Muscle layer of colon (tissue), 2 donors: Measurements from ENCODE around the gene DOCK4.

Experiments
- H3K27ac ChIP-seq: one replicate; pipeline ENCODE4 v1.7.0; 2013; ENCODE audit warnings: low read depth, mild to moderate bottlenecking, low read length, moderate library complexity
- H3K27me3 ChIP-seq, 2 donors: one replicate each; pipeline ENCODE4 v1.7.0; 2013; ENCODE audit warnings: low read length in 2 of 2, mild to moderate bottlenecking in 2 of 2; ENCODE audit not compliant: insufficient read depth in 2 of 2, control insufficient read depth in 1 of 2
- H3K36me3 ChIP-seq: one replicate; pipeline ENCODE4 v1.7.0; 2013; ENCODE audit warnings: mild to moderate bottlenecking, low read length; ENCODE audit not compliant: insufficient read depth
- H3K4me1 ChIP-seq: one replicate; pipeline ENCODE4 v1.7.0; 2013; ENCODE audit warnings: mild to moderate bottlenecking, low read length; ENCODE audit not compliant: insufficient read depth
- H3K4me3 ChIP-seq, 2 donors: one replicate each; pipeline ENCODE4 v1.7.0; 2013; ENCODE audit warnings: low read length in 2 of 2, low read depth in 1 of 2, mild to moderate bottlenecking in 1 of 2, moderate library complexity in 1 of 2
- H3K9ac ChIP-seq: one replicate; pipeline ENCODE4 v1.7.0; 2013; ENCODE audit warnings: low read length
- H3K9me3 ChIP-seq: one replicate; pipeline ENCODE4 v1.7.0; 2013; ENCODE audit warnings: mild to moderate bottlenecking, low read length
- donor health status: abdominal sarcoma.
- donor health status: Adenocarcinoma of cecum.

DOCK4 gene

DNA sequence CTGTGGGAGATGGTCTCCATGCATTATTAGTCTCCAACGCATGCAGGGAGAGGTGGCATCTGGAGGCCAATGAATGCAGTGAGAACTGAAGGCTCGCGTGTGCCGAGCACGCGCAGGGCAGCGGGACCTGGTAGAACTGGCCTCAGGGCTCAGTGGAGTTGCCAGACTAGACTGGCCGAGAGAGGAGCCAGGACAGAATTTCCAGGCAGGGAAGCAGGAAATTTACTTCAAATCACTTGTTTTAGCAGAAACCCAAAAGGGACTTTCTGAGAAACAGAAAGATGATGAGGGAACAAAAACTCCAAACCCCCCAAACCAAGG lies 332.9 kb downstream of the DOCK4 start:
- Histone ChIP-seq H3K27ac (no peak overlapping the region), H3K9ac (no peak overlapping the region), H3K36me3 (peaks cover 6% of the 10 kb centered on the region), H3K9me3 (no peaks in the 10 kb centered on the region), H3K27me3 (no peaks in the 10 kb centered on the region), H3K4me3 (no peak overlapping the region), H3K4me1 (no peaks in the 10 kb centered on the region)

GRCh38 chr7:111872450-111873325 lies 333.5 kb downstream of the DOCK4 start:
- H3K27me3 ChIP-seq: no peaks in the 10 kb centered on the region
- no peaks in the 10 kb centered on the region for H3K9me3 ChIP-seq
- no peaks in the 10 kb centered on the region for H3K4me1 ChIP-seq
- peaks cover 6% of the 10 kb centered on the region for H3K36me3 ChIP-seq
- H3K9ac ChIP-seq: no peak overlapping the region
- no peak overlapping the region for H3K4me3 ChIP-seq
- H3K27ac ChIP-seq: no peak overlapping the region

DNA sequence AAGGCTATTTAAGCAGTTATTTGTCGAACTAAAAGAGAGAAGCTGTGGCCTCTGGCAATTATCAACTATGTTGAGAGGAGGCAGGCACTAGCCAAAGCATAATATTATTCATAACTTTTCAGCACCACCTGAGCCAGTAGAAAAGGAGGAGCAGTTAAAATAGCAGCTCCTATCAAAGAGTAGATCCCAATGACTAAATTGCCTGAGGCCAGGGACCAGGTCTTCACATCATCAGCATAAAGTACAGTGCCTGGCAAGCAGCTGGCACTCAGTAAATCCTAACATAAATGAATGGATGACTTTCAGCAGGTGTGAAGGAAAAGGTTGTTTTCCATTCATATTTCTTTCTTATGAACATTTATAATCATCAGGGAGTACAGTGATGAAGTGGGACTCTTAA lies 334.9 kb downstream of the DOCK4 start:
- Histone ChIP-seq H3K4me1 (peaks cover 5% of the 10 kb centered on the region), H3K27me3 (no peaks in the 10 kb centered on the region), H3K9ac (no peak overlapping the region), H3K4me3 (no peak overlapping the region), H3K27ac (no peak overlapping the region), H3K36me3 (no peaks in the 10 kb centered on the region), H3K9me3 (no peaks in the 10 kb centered on the region)

DNA sequence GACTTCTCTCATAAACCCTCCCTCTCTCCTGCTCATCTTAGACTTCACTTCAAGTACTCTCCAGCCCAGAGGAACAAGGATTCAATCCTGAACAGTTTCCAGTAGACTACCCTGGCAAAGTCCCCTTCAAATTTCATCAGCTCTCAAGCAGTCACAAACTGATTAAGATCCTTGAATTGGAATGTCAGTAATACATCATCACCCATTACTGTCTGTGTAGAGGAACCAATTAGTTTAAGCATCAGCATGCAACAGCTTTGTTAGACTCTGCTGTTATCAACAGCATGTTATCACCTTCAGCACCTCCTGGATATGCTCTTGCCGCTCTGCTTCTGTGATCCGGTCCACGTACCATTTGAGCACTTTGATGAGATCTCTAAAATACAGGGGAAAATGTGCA lies 336.9 kb downstream of the DOCK4 start:
- H3K27ac ChIP-seq: no peak overlapping the region
- no peak overlapping the region for H3K9ac ChIP-seq
- H3K9me3 ChIP-seq: no peaks in the 10 kb centered on the region
- peaks cover 5% of the 10 kb centered on the region for H3K4me1 ChIP-seq
- H3K4me3 ChIP-seq: no peak overlapping the region
- no peaks in the 10 kb centered on the region for H3K36me3 ChIP-seq
- no peaks in the 10 kb centered on the region for H3K27me3 ChIP-seq

- no peak overlapping the region for H3K9ac ChIP-seq
- no peaks in the 10 kb centered on the region for H3K27me3 ChIP-seq
- H3K4me3 ChIP-seq: no peak overlapping the region
- H3K36me3 ChIP-seq: no peaks in the 10 kb centered on the region
- H3K9me3 ChIP-seq: no peaks in the 10 kb centered on the region
- H3K4me1 ChIP-seq: peaks cover 10% of the 10 kb centered on the region
- no peak overlapping the region for H3K27ac ChIP-seq
Measured at GRCh38 chr7:111867348-111867931, 338.8 kb downstream of the DOCK4 start.

DNA sequence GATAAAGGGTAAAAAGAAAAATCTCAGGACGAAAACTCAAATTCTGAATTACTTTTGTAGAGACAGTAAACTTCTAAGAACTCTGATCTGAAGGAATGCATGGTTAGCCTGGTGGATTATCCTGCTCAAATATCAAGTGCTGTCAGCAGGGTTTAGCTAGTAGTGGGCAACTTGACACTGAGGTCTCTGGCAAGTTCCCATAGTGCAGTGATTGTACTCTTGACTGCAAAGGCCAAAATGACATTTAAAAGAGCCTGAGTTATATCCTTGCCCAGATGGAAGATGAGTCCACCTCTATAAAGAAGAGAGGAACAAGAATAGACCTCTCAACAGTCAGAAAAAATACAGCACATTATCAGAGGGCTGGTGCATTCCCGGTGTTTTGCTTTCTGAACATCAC lies 339.4 kb downstream of the DOCK4 start:
- Histone ChIP-seq H3K27ac (no peak overlapping the region), H3K4me1 (peaks cover 10% of the 10 kb centered on the region), H3K4me3 (no peak overlapping the region), H3K27me3 (no peaks in the 10 kb centered on the region), H3K9ac (no peak overlapping the region), H3K36me3 (no peaks in the 10 kb centered on the region), H3K9me3 (no peaks in the 10 kb centered on the region)

GRCh38 chr7:111865430-111865829 lies 340.8 kb downstream of the DOCK4 start:
- Histone ChIP-seq H3K36me3 (no peaks in the 10 kb centered on the region), H3K9ac (no peak overlapping the region), H3K4me1 (peaks cover 10% of the 10 kb centered on the region), H3K27me3 (no peaks in the 10 kb centered on the region), H3K4me3 (no peak overlapping the region), H3K9me3 (no peaks in the 10 kb centered on the region), H3K27ac (peak overlapping the region; percentile 10)

GRCh38 chr7:111864291-111864976 lies 341.8 kb downstream of the DOCK4 start:
- Histone ChIP-seq H3K4me1 (peaks cover 10% of the 10 kb centered on the region), H3K27ac (peak overlapping the region; percentile 42), H3K4me3 (no peak overlapping the region), H3K27me3 (no peaks in the 10 kb centered on the region), H3K9me3 (no peaks in the 10 kb centered on the region), H3K36me3 (no peaks in the 10 kb centered on the region), H3K9ac (no peak overlapping the region)

- no peak overlapping the region for H3K4me3 ChIP-seq
- no peaks in the 10 kb centered on the region for H3K9me3 ChIP-seq
- H3K36me3 ChIP-seq: no peaks in the 10 kb centered on the region
- H3K27me3 ChIP-seq: no peaks in the 10 kb centered on the region
- peaks cover 10% of the 10 kb centered on the region for H3K4me1 ChIP-seq
- H3K9ac ChIP-seq: no peak overlapping the region
- peak overlapping the region; percentile 23 for H3K27ac ChIP-seq
Measured at GRCh38 chr7:111863269-111863668, 342.9 kb downstream of the DOCK4 start.

DNA sequence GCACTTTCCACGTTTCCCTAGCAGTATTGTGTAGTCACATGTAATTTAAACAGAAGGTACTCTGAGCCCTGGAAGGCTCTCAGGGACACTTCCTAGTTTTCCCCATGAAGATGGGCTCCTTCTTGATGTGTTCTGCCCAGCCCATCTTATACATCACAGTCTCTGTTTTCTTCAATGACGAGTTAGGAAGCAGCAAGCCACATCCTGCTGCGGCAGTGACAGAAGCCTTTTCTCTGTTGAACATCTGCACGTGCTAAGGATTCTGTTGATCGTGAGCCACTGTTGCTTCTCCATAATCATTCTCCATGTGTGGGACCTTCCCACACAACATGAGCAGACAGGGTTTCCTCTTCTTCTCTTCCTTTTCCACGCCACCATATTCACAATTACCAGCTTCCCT lies 346.0 kb downstream of the DOCK4 start:
- no peak overlapping the region for H3K9ac ChIP-seq
- H3K36me3 ChIP-seq: no peaks in the 10 kb centered on the region
- no peaks in the 10 kb centered on the region for H3K27me3 ChIP-seq
- H3K4me3 ChIP-seq: no peak overlapping the region
- peaks cover 11% of the 10 kb centered on the region for H3K4me1 ChIP-seq
- H3K9me3 ChIP-seq: no peaks in the 10 kb centered on the region
- H3K27ac ChIP-seq: no peak overlapping the region

DNA sequence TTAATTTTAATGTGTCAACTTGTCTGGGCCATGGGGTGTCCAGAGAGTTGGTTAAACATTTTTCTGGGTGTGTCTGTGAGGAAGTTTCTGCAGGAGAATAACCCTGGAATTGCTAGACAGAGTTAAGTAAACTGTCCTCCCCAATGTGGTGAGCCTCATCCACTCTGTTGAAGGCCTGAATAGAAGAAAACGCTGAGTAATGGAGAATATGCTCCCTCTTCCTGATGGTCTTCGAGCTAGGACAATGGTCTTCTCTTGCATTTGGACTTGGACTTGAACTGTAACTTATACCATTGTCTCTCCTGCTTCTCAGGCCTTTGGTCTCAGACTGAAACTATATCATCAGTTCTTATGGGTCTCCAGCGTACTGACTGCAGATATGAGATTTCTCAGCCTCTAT lies 347.9 kb downstream of the DOCK4 start:
- Histone ChIP-seq H3K4me3 (no peak overlapping the region), H3K9ac (no peak overlapping the region), H3K36me3 (no peaks in the 10 kb centered on the region), H3K4me1 (peaks cover 12% of the 10 kb centered on the region), H3K9me3 (no peaks in the 10 kb centered on the region), H3K27ac (no peak overlapping the region), H3K27me3 (no peaks in the 10 kb centered on the region)
